GM12801 (cell line): ENCODE measurements around the gene RAD51D.

Experiments
- CTCF ChIP-seq: IDR thresholded peaks from one replicate; pipeline ENCODE4 v1.5.1; 2011; ENCODE audit warnings: control low read depth; ENCODE audit not compliant: insufficient read length; ENCODE audit errors: extremely low read depth

RAD51D gene

DNA sequence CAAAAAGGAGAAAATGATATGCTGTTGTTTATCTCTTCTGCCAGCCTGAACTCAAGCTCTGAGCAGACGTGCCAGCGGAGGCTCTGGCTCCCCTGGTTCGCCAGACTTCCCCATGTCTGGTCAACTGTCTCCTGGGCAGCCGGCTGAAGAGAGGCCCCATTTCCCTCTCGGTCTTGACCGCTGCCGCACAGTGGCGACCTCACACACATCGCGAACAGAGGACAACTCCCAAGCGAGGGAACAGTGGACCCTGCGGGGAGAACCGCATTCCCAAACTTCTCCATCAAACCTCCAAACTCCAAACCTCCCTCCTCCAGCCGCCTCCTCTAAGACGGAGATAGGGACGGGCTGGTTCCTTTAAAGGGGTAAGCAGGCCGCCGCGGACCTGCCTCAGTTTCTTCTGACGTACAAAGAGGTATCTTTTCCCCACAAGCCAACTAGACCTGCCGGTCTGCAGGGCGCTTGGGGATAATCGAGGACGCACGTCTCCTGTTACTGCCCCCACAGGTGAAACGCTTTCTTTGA, 31.2 kb downstream of the RAD51D start:
- no peak for TF ChIP-seq CTCF

DNA sequence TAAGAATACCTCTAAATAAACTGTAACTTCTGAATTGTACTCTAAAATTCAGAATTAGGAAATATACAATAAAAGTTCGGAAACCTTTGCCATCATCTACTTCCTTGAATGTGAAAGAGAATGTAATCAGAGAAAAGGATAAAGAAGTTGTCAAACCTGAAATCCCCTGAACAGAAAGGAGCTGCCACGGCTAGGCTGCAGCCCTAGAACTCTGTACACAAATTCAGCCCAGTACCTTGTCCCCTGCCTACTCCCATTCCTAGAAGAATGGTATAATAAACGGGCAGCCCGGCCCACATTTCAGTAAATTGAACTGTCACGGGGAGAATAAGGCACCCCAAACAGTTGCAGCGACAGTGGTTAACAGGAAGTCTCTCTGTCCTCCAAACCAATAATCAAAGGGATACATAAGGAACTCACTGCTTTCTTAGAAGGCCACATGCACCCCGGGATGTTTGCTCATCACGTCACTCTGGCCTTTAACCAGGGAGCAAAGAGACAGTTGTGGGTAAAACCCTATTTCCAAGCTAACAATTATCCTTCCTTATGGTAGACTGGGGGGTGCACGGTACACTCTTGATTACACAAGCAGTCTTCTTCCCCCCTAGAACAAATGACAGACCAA, 31.8 kb downstream of the RAD51D start:
- TF ChIP-seq CTCF = no peak

GRCh38 chr17:35086931-35087573, 32.6 kb downstream of the RAD51D start:
- TF ChIP-seq CTCF = no peak

- no peak for TF ChIP-seq CTCF
Observed at GRCh38 chr17:35086164-35086563, 33.5 kb downstream of the RAD51D start.

GRCh38 chr17:35084987-35085386, 34.7 kb downstream of the RAD51D start:
- no peak for TF ChIP-seq CTCF

GRCh38 chr17:35083071-35083470, 36.6 kb downstream of the RAD51D start:
- no peak for TF ChIP-seq CTCF

DNA sequence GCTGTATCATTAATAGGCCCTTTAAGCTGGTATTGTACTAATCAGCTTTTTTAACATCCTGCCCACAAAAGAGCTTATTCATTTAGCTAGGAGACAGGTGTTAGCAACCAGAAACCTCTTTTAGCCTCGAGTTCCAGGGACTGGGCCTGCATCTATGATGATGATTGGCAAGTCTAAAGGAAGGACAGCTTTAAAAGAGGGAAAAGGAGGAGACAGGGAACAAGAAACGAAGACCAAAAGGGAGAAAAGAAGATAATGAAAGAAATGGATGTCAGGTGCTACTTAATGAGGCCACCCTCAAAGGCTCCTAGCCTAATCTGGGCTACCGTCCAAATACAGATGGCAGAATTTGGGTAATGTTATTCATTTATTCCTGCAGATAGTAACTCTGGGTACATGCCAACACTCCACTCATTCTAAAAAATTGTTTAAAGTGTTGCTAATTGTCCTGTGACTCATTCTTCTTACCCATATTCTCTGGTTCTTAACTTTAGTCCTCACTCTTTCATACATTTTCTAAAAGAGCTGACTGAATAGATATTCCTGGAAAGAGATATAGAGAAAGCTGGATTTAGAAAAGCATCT, 37.5 kb downstream of the RAD51D start:
- no peak for TF ChIP-seq CTCF
